ENCODE measurements around the gene CTNNBIP1. TPM values are rescaled to one million over a fixed set of nuclear protein-coding genes. Genes with fewer than 3 reads are reported as not detected.
"Not testable (repeated sequence)": the region's sequence is repeated elsewhere in the genome, so short reads cannot be mapped to it uniquely, and the experiment has no call there.

CTNNBIP1 gene
- total and polyA plus RNA-seq, 9 of the 15 experiments (the other 6 are each of a cell fraction or from before 2014, with no cell fraction given) = 0.65 to 29.2 (median 14.7) TPM

DNA sequence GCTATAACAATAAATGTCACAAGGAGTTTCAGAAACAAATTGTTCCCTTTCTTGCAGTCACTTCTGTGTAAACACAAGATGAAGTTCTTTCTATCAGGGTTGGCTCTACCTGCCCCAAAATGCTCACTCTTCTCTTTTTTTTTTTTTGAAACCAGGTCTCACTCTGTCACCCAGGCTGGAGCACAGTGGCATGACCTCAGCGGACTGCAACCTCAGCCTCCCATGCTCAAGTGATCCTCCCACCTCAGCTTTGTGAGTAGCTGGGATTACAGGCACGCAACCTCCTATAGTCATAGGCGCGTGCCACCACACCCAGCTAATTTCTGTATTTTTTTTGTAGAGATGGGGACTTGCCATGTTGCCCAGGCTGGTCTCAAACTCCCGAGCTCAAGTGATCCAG lies 10.5 kb upstream of the CTNNBIP1 start (continued):
- TF ChIP-seq, protein P1, sequence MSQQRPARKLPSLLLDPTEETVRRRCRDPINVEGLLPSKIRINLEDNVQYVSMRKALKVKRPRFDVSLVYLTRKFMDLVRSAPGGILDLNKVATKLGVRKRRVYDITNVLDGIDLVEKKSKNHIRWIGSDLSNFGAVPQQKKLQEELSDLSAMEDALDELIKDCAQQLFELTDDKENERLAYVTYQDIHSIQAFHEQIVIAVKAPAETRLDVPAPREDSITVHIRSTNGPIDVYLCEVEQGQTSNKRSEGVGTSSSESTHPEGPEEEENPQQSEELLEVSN (IDR thresholded peaks at IDR 0.05; ENCODE audit: borderline replicate concordance in 1 of 2, extremely low read depth in 1 of 2, insufficient read depth in 1 of 2, insufficient read length in 1 of 2, low read depth in 1 of 2, low read length in 1 of 2, poor library complexity in 1 of 2, severe bottlenecking in 1 of 2) = no peak
- TF ChIP-seq NONO (IDR thresholded peaks at IDR 0.05; ENCODE audit: low read depth in 2 of 2, low read length in 1 of 2) (no peak), POLR2A (conservative IDR thresholded peaks at IDR 0.05) (no peak), MAFF (IDR thresholded peaks at IDR 0.05; ENCODE audit: low read length) (no peak)

DNA sequence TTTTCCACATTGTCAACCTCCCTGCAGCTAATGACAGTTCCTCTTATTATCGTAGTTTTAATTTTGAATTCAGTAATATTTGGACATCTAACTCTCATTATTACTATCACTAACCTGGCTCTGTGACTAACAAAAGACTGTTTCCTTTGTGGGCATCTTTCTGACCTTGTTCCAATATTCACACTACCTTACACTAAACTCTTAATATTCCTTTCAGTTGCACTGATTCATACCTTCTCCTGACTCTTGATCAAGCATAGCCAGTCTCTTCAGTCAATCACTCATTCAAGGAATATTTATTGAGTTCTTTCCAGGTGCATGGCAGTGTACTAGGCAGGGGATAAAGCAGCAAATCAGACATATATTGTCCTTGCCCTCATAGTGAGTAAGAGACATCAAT lies 7.8 kb upstream of the CTNNBIP1 start:
- ChIA-PET POLR2A (interaction anchor here (1.1 kb wide), 1 partner anchor 9 kb away, joined by 3 read pairs; no protein-coding TSS in a partner anchor), CTCF (ENCODE audit: low intra/inter-chr PET ratio) (no interaction called here)
- no peaks in the 10 kb centered on the region for H4K20me1 ChIP-seq (replicated peaks; ENCODE audit: control insufficient read depth, insufficient read depth, low read length)
- H3K27ac ChIP-seq (ENCODE audit: extremely low read depth, low read depth, low read length) = no peak overlapping the region
- H3K9me1 ChIP-seq (ENCODE audit: control insufficient read depth, insufficient read depth, low read length) = no peaks in the 10 kb centered on the region
- no peaks in the 10 kb centered on the region for H3K79me2 ChIP-seq (ENCODE audit: control insufficient read depth, insufficient read depth, low read length)
- H2AFZ ChIP-seq (ENCODE audit: low read depth, low read length) = no peak overlapping the region
- H3K27me3 ChIP-seq (ENCODE audit: control insufficient read depth in 2 of 2, insufficient read depth in 2 of 2, low read length in 2 of 2) = no peaks in the 10 kb centered on the region
- in situ Hi-C loops (cut with MboI) (no loop called here), intact Hi-C loops (cut with micrococcal nuclease) (no loop called here)
- ATAC-seq = no peak
- no peak overlapping the region for H3K9ac ChIP-seq (ENCODE audit: insufficient read depth in 1 of 2, low read depth in 2 of 2, low read length in 2 of 2)
- no peaks in the 10 kb centered on the region for H3K36me3 ChIP-seq (ENCODE audit: control insufficient read depth, insufficient read depth, low read length)
- no peak for FAIRE-seq
- no peak for DNase-seq (ENCODE audit: extremely low read depth in 1 of 4, low spot score in 3 of 4)
- no peak overlapping the region for H3K4me2 ChIP-seq (ENCODE audit: insufficient read depth, low read length)
- H3K4me3 ChIP-seq = no peak overlapping the region
- 37% methylated on average over 1 of the region's 1 CpG for WGBS (ENCODE audit: insufficient coverage, low coverage, missing lambda C conversion rate)
- TF ChIP-seq RFX5 (IDR thresholded peaks at IDR 0.05; ENCODE audit: low read depth, low read length) = no peak
- no peak for TF ChIP-seq RBM39 (optimal IDR thresholded peaks at IDR 0.05; ENCODE audit: low read depth, low read length)
- no peak for TF ChIP-seq IFI16 (CRISPR knock-in tag; IDR thresholded peaks at IDR 0.05)
- no peak for TF ChIP-seq ESRRB (CRISPR knock-in tag; IDR thresholded peaks at IDR 0.05; ENCODE audit: borderline replicate concordance)
- no peak for TF ChIP-seq ZNF41 (CRISPR knock-in tag; conservative IDR thresholded peaks at IDR 0.05)
- BruUV-seq (replicated peaks) = no TSS peak
- H3K9me3 ChIP-seq (replicated peaks; ENCODE audit: control insufficient read depth, insufficient read depth, low read depth, low read length) = no peaks in the 10 kb centered on the region
- peaks cover 3 to 5% of the 10 kb centered on the region in 2 experiments; a peak in 4 of 5 replicates for H3K4me1 ChIP-seq (replicated peaks in 1 of 2; ENCODE audit: control insufficient read depth in 2 of 2, insufficient read depth in 2 of 2, low read length in 2 of 2)

DNA sequence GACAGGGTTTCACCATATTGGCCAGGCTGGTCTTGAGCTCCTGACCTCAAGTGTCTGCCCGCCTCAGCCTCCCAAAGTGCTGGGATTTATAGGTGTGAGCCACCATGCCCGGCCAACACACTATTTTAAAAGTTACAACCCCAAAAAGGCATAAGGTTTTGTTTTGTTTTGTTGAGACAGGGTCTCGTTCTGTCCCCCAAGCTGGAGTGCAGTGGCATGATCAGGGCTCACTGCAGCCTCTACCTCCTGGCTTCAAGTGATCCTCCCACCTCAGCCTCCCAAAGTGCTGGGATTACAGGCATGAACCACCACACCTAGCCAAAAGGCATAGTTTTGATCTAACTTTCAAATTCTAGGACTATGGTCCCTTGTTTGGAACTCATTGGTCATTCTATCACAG lies 7.4 kb upstream of the CTNNBIP1 start:
- H3K4me2 ChIP-seq (ENCODE audit: insufficient read depth, low read length); H4K20me1 ChIP-seq (replicated peaks; ENCODE audit: control insufficient read depth, insufficient read depth, low read length); H3K79me2 ChIP-seq (ENCODE audit: control insufficient read depth, insufficient read depth, low read length); H3K9me1 ChIP-seq (ENCODE audit: control insufficient read depth, insufficient read depth, low read length); H3K27ac ChIP-seq (ENCODE audit: extremely low read depth, low read depth, low read length); FAIRE-seq; H3K4me1 ChIP-seq (replicated peaks in 1 of 2; ENCODE audit: control insufficient read depth in 2 of 2, insufficient read depth in 2 of 2, low read length in 2 of 2); H3K36me3 ChIP-seq (ENCODE audit: control insufficient read depth, insufficient read depth, low read length); BruUV-seq (replicated peaks); H3K9me3 ChIP-seq (replicated peaks; ENCODE audit: control insufficient read depth, insufficient read depth, low read depth, low read length); intact Hi-C loops (cut with micrococcal nuclease); DNase-seq (ENCODE audit: extremely low read depth in 1 of 4, low spot score in 3 of 4); H3K9ac ChIP-seq (ENCODE audit: insufficient read depth in 1 of 2, low read depth in 2 of 2, low read length in 2 of 2); in situ Hi-C loops (cut with MboI); CTCF ChIA-PET (ENCODE audit: low intra/inter-chr PET ratio); H3K4me3 ChIP-seq; H2AFZ ChIP-seq (ENCODE audit: low read depth, low read length); H3K27me3 ChIP-seq (ENCODE audit: control insufficient read depth in 2 of 2, insufficient read depth in 2 of 2, low read length in 2 of 2); ATAC-seq: not testable (repeated sequence)
- POLR2A ChIA-PET = interaction anchor here (0.7 to 2.7 kb wide), 3 partner anchors 9 to 143 kb away, joined by 3 to 9 read pairs (median 4); no protein-coding TSS in a partner anchor
- 31% methylated on average over 3 of the region's 3 CpGs for WGBS (ENCODE audit: insufficient coverage, low coverage, missing lambda C conversion rate)
